Mucosa of rectum (tissue), 2 donors: Measurements from ENCODE around the gene ATAD1.
"Not testable (repeated sequence)": the region's sequence is repeated elsewhere in the genome, so short reads cannot be mapped to it uniquely, and the experiment has no call there.

Experiments used
- H3K27ac ChIP-seq, 2 donors: one replicate each; pipeline ENCODE4 v1.7.0; 2013; ENCODE audit warnings: inconsistent platforms in 2 of 2, low read depth in 2 of 2, low read length in 2 of 2
- H3K27me3 ChIP-seq, 2 donors: one replicate each; pipeline ENCODE4 v1.7.0; 2013; ENCODE audit warnings: low read length in 2 of 2; ENCODE audit not compliant: control insufficient read depth in 2 of 2, insufficient read depth in 2 of 2
- H3K36me3 ChIP-seq, 2 donors: one replicate each; pipeline ENCODE4 v1.7.0; 2013; ENCODE audit warnings: low read length in 2 of 2; ENCODE audit not compliant: control insufficient read depth in 2 of 2, insufficient read depth in 2 of 2
- H3K4me1 ChIP-seq, 2 donors: one replicate each; pipeline ENCODE4 v1.7.0; 2013; ENCODE audit warnings: low read length in 2 of 2, mild to moderate bottlenecking in 1 of 2; ENCODE audit not compliant: control insufficient read depth in 2 of 2, insufficient read depth in 2 of 2
- H3K4me3 ChIP-seq, 2 donors: one replicate each; pipeline ENCODE4 v1.7.0; 2013; ENCODE audit warnings: low read length in 2 of 2
- H3K9ac ChIP-seq, 2 donors: one replicate each; pipeline ENCODE4 v1.7.0; 2013; ENCODE audit warnings: low read length in 2 of 2, low read depth in 1 of 2, mild to moderate bottlenecking in 1 of 2
- H3K9me3 ChIP-seq, 2 donors: one replicate each; pipeline ENCODE4 v1.7.0; 2013; ENCODE audit warnings: low read length in 2 of 2; ENCODE audit not compliant: control insufficient read depth in 2 of 2
- donor health status: healthy.
- donor health status: Normal muscosa, but diverticular disease.

ATAD1 gene

GRCh38 chr10:87836098-87836497 is 18.1 kb upstream of the ATAD1 start:
- Histone ChIP-seq H3K27me3 (no peaks in the 10 kb centered on the region), H3K27ac (no peak overlapping the region), H3K9me3 (no peaks in the 10 kb centered on the region), H3K4me3 (no peak overlapping the region), H3K4me1 (no peaks in the 10 kb centered on the region), H3K9ac (no peak overlapping the region), H3K36me3 (no peaks in the 10 kb centered on the region)

- no peak overlapping the region for H3K9ac ChIP-seq
- H3K9me3 ChIP-seq: no peaks in the 10 kb centered on the region
- no peaks in the 10 kb centered on the region for H3K4me1 ChIP-seq
- H3K27ac ChIP-seq: no peak overlapping the region
- no peaks in the 10 kb centered on the region for H3K36me3 ChIP-seq
- no peak overlapping the region for H3K4me3 ChIP-seq
- no peaks in the 10 kb centered on the region for H3K27me3 ChIP-seq
These were observed 12.1 kb upstream of the ATAD1 start for GRCh38 chr10:87829986-87830729.

GRCh38 chr10:87829051-87829450 is 11.0 kb upstream of the ATAD1 start:
- H3K9ac ChIP-seq, H3K4me1 ChIP-seq, H3K36me3 ChIP-seq, H3K27me3 ChIP-seq, H3K27ac ChIP-seq, H3K4me3 ChIP-seq, H3K9me3 ChIP-seq: not testable (repeated sequence)

DNA sequence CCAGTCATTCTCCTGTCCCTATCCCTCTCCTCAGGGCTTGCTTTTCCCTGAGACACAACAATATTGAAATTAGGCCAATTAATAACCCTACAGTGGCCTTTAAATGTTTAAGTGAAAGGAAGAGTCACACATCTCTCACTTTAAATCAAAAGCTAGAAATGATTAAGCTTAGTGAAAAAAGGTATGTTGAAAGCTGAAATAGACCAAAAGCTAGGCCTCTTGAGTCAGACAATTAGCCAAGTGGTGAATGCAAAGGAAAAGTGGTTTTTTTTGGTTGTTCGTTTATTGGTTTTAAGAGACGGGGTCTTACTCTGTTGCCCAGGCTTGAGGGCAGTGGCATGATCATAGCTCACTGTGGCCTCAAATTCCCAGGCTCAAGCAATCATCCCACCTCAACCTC is 9.7 kb upstream of the ATAD1 start:
- Histone ChIP-seq H3K36me3 (no peaks in the 10 kb centered on the region), H3K27ac (no peak overlapping the region), H3K4me1 (no peaks in the 10 kb centered on the region), H3K4me3 (no peak overlapping the region), H3K27me3 (no peaks in the 10 kb centered on the region), H3K9me3 (no peaks in the 10 kb centered on the region), H3K9ac (no peak overlapping the region)

- H3K4me3 ChIP-seq: no peak overlapping the region
- H3K27ac ChIP-seq: no peak overlapping the region
- H3K4me1 ChIP-seq: no peaks in the 10 kb centered on the region
- H3K9me3 ChIP-seq: no peaks in the 10 kb centered on the region
- H3K9ac ChIP-seq: no peak overlapping the region
- H3K27me3 ChIP-seq: no peaks in the 10 kb centered on the region
- no peaks in the 10 kb centered on the region for H3K36me3 ChIP-seq
These were observed 8.6 kb upstream of the ATAD1 start for GRCh38 chr10:87826653-87827052.

- Histone ChIP-seq H3K36me3 (no peaks in the 10 kb centered on the region), H3K4me3 (no peak overlapping the region), H3K9ac (no peak overlapping the region), H3K27ac (no peak overlapping the region), H3K4me1 (peaks cover 11 to 14% of the 10 kb centered on the region in 2 donors), H3K27me3 (no peaks in the 10 kb centered on the region), H3K9me3 (no peaks in the 10 kb centered on the region)
These were observed 1.2 kb upstream of the ATAD1 start for GRCh38 chr10:87819289-87819585.

GRCh38 chr10:87818505-87819288 is 671 bp upstream of the ATAD1 start:
- Histone ChIP-seq H3K9ac (peak overlapping the region; percentile 89 to 91), H3K36me3 (no peaks in the 10 kb centered on the region), H3K4me1 (peaks cover 11 to 14% of the 10 kb centered on the region in 2 donors)

GRCh38 chr10:87816898-87817608 is 973 bp downstream of the ATAD1 start:
- Histone ChIP-seq H3K27me3 (no peaks in the 10 kb centered on the region), H3K4me3 (peak overlapping the region; percentile 93 to 97), H3K9me3 (no peaks in the 10 kb centered on the region), H3K9ac (peak overlapping the region; percentile 89 to 91), H3K27ac (peak overlapping the region; percentile 91 to 93), H3K36me3 (no peaks in the 10 kb centered on the region), H3K4me1 (peaks cover 11 to 14% of the 10 kb centered on the region in 2 donors)

More at GRCh38 chr10:87818505-87819288, 671 bp upstream of the ATAD1 start:
- Histone ChIP-seq H3K9me3 (no peaks in the 10 kb centered on the region), H3K27me3 (no peaks in the 10 kb centered on the region), H3K4me3 (peak overlapping the region; percentile 93 to 97), H3K27ac (peak overlapping the region; percentile 91 to 93)

DNA sequence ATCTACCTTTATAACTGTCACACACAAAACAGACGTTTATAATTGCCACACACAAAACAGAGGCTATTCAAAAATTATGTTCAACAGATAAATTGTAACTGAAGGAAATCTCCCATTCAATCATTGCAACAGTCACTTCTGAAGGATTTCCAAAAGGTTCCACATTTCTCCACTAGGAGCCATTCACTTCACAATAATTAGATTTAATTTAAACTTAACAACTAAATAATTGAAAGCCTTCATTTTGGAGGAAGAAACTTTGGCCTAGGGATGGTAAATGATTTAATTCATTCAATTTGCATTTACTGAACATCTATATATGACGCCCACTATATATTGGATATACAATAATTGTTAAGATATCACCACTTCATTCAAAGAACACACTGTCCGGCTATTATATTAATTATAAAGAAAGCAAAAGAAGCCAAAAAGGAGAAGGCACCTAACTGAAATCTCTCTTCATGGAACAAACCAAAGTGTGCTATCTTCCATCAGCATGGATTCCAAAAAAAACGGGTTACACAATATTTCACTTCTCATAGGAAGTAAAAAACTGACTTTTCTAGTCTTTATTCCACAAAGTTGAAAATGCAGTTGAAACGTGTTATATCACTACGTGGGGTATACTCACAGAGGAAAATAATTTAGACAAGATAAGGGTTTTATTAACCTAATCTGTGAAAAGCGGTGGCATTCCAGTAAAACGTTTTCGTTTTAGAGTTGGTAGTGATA is 1.7 kb downstream of the ATAD1 start:
- peak overlapping the region; percentile 89 to 91 for H3K9ac ChIP-seq
- peaks cover 11 to 14% of the 10 kb centered on the region in 2 donors for H3K4me1 ChIP-seq
- peaks cover 0 to 3% of the 10 kb centered on the region in 2 donors for H3K36me3 ChIP-seq
- no peaks in the 10 kb centered on the region for H3K9me3 ChIP-seq
- H3K27ac ChIP-seq: no peak overlapping the region
- H3K4me3 ChIP-seq: peak overlapping the region; percentile 93 to 97
- H3K27me3 ChIP-seq: no peaks in the 10 kb centered on the region
